AG20443 (cell line): ENCODE data around the gene POLR2C.
"Not testable (repeated sequence)": the region's sequence is repeated elsewhere in the genome, so short reads cannot be mapped to it uniquely, and the experiment has no call there.

ENCODE experiments used
- DNase-seq: peaks from one replicate; pipeline ENCODE4 v3.0.0; 2012; ENCODE audit warnings: low spot score, mixed read lengths

Gene POLR2C

GRCh38 chr16:57462209-57462977, at the start of gene POLR2C:
Gene POLR2C (plus strand): TSS chr16:57462679. CDS start chr16:57462725, 46 bp downstream.
- peak; percentile 96 for DNase-seq

GRCh38 chr16:57413301-57413730, 49.2 kb upstream of the POLR2C start:
- no peak for DNase-seq

- no peak for DNase-seq
These were observed 48.7 kb upstream of the POLR2C start for GRCh38 chr16:57413733-57414132.

GRCh38 chr16:57416084-57416483, 46.4 kb upstream of the POLR2C start:
- no peak for DNase-seq

- DNase-seq = no peak
These were observed 43.0 kb upstream of the POLR2C start for GRCh38 chr16:57419506-57419905.

GRCh38 chr16:57422026-57422944, 40.2 kb upstream of the POLR2C start:
- peak; percentile 66 for DNase-seq

- no peak for DNase-seq
These were observed 39.3 kb upstream of the POLR2C start for GRCh38 chr16:57423152-57423551.

- no peak for DNase-seq
These were observed 37.9 kb upstream of the POLR2C start for GRCh38 chr16:57424583-57424982.

GRCh38 chr16:57426356-57426755, 36.1 kb upstream of the POLR2C start:
- DNase-seq = no peak

GRCh38 chr16:57427307-57427706, 35.2 kb upstream of the POLR2C start:
- DNase-seq = no peak

GRCh38 chr16:57427824-57428223, 34.7 kb upstream of the POLR2C start:
- DNase-seq = no peak

GRCh38 chr16:57430955-57431354, 31.5 kb upstream of the POLR2C start:
- DNase-seq = no peak

- DNase-seq = no peak
These were observed 30.0 kb upstream of the POLR2C start for GRCh38 chr16:57432505-57432904.

GRCh38 chr16:57432989-57433388, 29.5 kb upstream of the POLR2C start:
- no peak for DNase-seq

- DNase-seq = no peak
These were observed 28.5 kb upstream of the POLR2C start for GRCh38 chr16:57434003-57434402.

- no peak for DNase-seq
These were observed 26.6 kb upstream of the POLR2C start for GRCh38 chr16:57435838-57436237.

- DNase-seq = not testable (repeated sequence)
These were observed 22.5 kb upstream of the POLR2C start for GRCh38 chr16:57439947-57440346.

- not testable (repeated sequence) for DNase-seq
These were observed 21.9 kb upstream of the POLR2C start for GRCh38 chr16:57440551-57440950.

- peak; percentile 68 for DNase-seq
These were observed 17.8 kb upstream of the POLR2C start for GRCh38 chr16:57444711-57445110.

GRCh38 chr16:57445510-57445909, 17.0 kb upstream of the POLR2C start:
- DNase-seq = no peak

GRCh38 chr16:57446531-57447185, 15.8 kb upstream of the POLR2C start:
- peak; percentile 60 for DNase-seq

GRCh38 chr16:57447186-57447962, 15.1 kb upstream of the POLR2C start, which contains the start of the genes CIAPIN1 and COQ9:
Gene CIAPIN1 (minus strand): TSS chr16:57447385. CDS start chr16:57440928, 6,457 bp downstream.
Gene COQ9 (plus strand): TSS chr16:57447479. CDS start chr16:57447506, 27 bp downstream.
- peak; percentile 97 for DNase-seq
